ENCODE results near the gene SLC2A13. TPM values are rescaled to one million over a fixed set of nuclear protein-coding genes. Genes with fewer than 3 reads are reported as not detected.
A peak's percentile ranks its signal among the peaks of the same experiment; 100 is the strongest.

Gene SLC2A13
- polyA plus RNA-seq, 3 donors: 2.2 to 2.9 (median 2.5) TPM

- Histone ChIP-seq H2AFZ (ENCODE audit: insufficient read depth, low read depth, low read length, poor library complexity, severe bottlenecking) (no peak overlapping the region), H3K4me2 (replicated peaks; ENCODE audit: extremely low read depth, low read length, poor library complexity, severe bottlenecking) (no peak overlapping the region), H3K36me3 (replicated peaks in 1 of 2; ENCODE audit: control insufficient read depth in 1 of 2, insufficient read depth in 2 of 2, low read length in 2 of 2) (peaks cover 0 to 10% of the 10 kb centered on the region in 2 donors), H4K20me1 (ENCODE audit: insufficient read depth, low read length) (no peaks in the 10 kb centered on the region), H3K4me3 (replicated peaks in 1 of 3; ENCODE audit: low read depth in 2 of 3, low read length in 3 of 3) (no peak overlapping the region), H3K27ac (ENCODE audit: low read depth in 1 of 2, low read length in 2 of 2) (no peak overlapping the region), H3K9ac (ENCODE audit: insufficient read depth, low read length, poor library complexity, severe bottlenecking) (no peak overlapping the region), H3K9me3 (replicated peaks in 1 of 2; ENCODE audit: control insufficient read depth in 1 of 2, insufficient read depth in 1 of 2, low read length in 2 of 2) (peaks cover 0 to 6% of the 10 kb centered on the region in 2 donors), H3K4me1 (ENCODE audit: control insufficient read depth in 1 of 2, insufficient read depth in 2 of 2, low read length in 2 of 2) (no peaks in the 10 kb centered on the region), H3K27me3 (ENCODE audit: control insufficient read depth in 2 of 2, insufficient read depth in 2 of 2, low read length in 2 of 2) (no peaks in the 10 kb centered on the region), H3K79me2 (ENCODE audit: insufficient read depth, low read length) (no peaks in the 10 kb centered on the region)
- peaks cover 6 to 12% (median 8%) of the 10 kb centered on the region in 7 donors for H3K9me3 Mint-ChIP-seq
- TF ChIP-seq CTCF (IDR thresholded peaks at IDR 0.05): peak; percentile 62
- peaks cover 11% of the 10 kb centered on the region for H3K4me1 Mint-ChIP-seq
- intact Hi-C loops (cut with micrococcal nuclease): loop anchor here in 1 of 2 donors (10.0 kb wide), 1 partner anchor 340 kb away; the partner anchor contains the start of gene SLC2A13
- peak; percentile 2 to 21 (median 21) for DNase-seq
- H3K27me3 Mint-ChIP-seq (ENCODE audit: low read depth in 3 of 3): no peaks in the 10 kb centered on the region
- no peak overlapping the region for H3K4me3 Mint-ChIP-seq
- H3K36me3 Mint-ChIP-seq: peaks cover 6 to 20% of the 10 kb centered on the region in 2 donors
- no peak overlapping the region for H3K27ac Mint-ChIP-seq
- WGBS (ENCODE audit: insufficient coverage): no CpG with 5 or more reads among the region's 3 CpGs
These were observed 340.8 kb downstream of the SLC2A13 start for GRCh38 chr12:39764944-39765560.

GRCh38 chr12:39763890-39764169 is 342.1 kb downstream of the SLC2A13 start:
- Histone ChIP-seq H3K27ac (ENCODE audit: low read depth in 1 of 2, low read length in 2 of 2) (no peak overlapping the region), H3K27me3 (ENCODE audit: control insufficient read depth in 2 of 2, insufficient read depth in 2 of 2, low read length in 2 of 2) (no peaks in the 10 kb centered on the region), H3K9ac (ENCODE audit: insufficient read depth, low read length, poor library complexity, severe bottlenecking) (no peak overlapping the region), H3K79me2 (ENCODE audit: insufficient read depth, low read length) (no peaks in the 10 kb centered on the region), H2AFZ (ENCODE audit: insufficient read depth, low read depth, low read length, poor library complexity, severe bottlenecking) (no peak overlapping the region), H3K4me3 (replicated peaks in 1 of 3; ENCODE audit: low read depth in 2 of 3, low read length in 3 of 3) (no peak overlapping the region), H3K36me3 (replicated peaks in 1 of 2; ENCODE audit: control insufficient read depth in 1 of 2, insufficient read depth in 2 of 2, low read length in 2 of 2) (peaks cover 0 to 10% of the 10 kb centered on the region in 2 donors), H4K20me1 (ENCODE audit: insufficient read depth, low read length) (no peaks in the 10 kb centered on the region), H3K9me3 (replicated peaks in 1 of 2; ENCODE audit: control insufficient read depth in 1 of 2, insufficient read depth in 1 of 2, low read length in 2 of 2) (peaks cover 0 to 6% of the 10 kb centered on the region in 2 donors), H3K4me1 (ENCODE audit: control insufficient read depth in 1 of 2, insufficient read depth in 2 of 2, low read length in 2 of 2) (no peaks in the 10 kb centered on the region), H3K4me2 (replicated peaks; ENCODE audit: extremely low read depth, low read length, poor library complexity, severe bottlenecking) (no peak overlapping the region)
- TF ChIP-seq CTCF (IDR thresholded peaks at IDR 0.05): no peak
- H3K4me1 Mint-ChIP-seq: peaks cover 13% of the 10 kb centered on the region
- H3K27ac Mint-ChIP-seq: no peak overlapping the region
- H3K36me3 Mint-ChIP-seq: peaks cover 10 to 23% of the 10 kb centered on the region in 2 donors
- 100% methylated on average over 1 of the region's 2 CpGs for WGBS (ENCODE audit: insufficient coverage)
- intact Hi-C loops (cut with micrococcal nuclease): loop anchor here in 1 of 2 donors (10.0 kb wide), 1 partner anchor 341 kb away; the partner anchor contains the start of gene SLC2A13
- H3K9me3 Mint-ChIP-seq: peaks cover 6 to 11% (median 8%) of the 10 kb centered on the region in 7 donors
- no peak overlapping the region for H3K4me3 Mint-ChIP-seq
- no peak for DNase-seq
- no peaks in the 10 kb centered on the region for H3K27me3 Mint-ChIP-seq (ENCODE audit: low read depth in 3 of 3)
